Activated CD8-positive, alpha-beta memory T cell treated with anti-CD3 and anti-CD28 coated beads, Interleukin-2, amount 50 U/mL, for 4 hours (primary cell): ENCODE results near the gene NUP93.

Source experiments
- DNase-seq: peaks from one replicate; pipeline ENCODE4 v3.0.0-alpha.2; 2020

The NUP93 gene

GRCh38 chr16:56729735-56730662 lies at the start of gene NUP93:
NUP93 (plus strand) TSS chr16:56730129; CDS start chr16:56748248, 18,119 bp downstream.
- peak; percentile 88 for DNase-seq

- peak; percentile 86 for DNase-seq
These were observed 47.8 kb upstream of the NUP93 start, which contains the start of gene MT1X for GRCh38 chr16:56681939-56682702. MT1X (plus strand) TSS chr16:56682470; CDS start chr16:56682541, 71 bp downstream.

GRCh38 chr16:56682703-56683397 lies 47.1 kb upstream of the NUP93 start:
- DNase-seq, result no peak

- DNase-seq, result no peak
These were observed 46.3 kb upstream of the NUP93 start for GRCh38 chr16:56683424-56684172.

GRCh38 chr16:56684256-56684925 lies 45.5 kb upstream of the NUP93 start:
- DNase-seq, result no peak

GRCh38 chr16:56684926-56685590 lies 44.9 kb upstream of the NUP93 start:
- DNase-seq, result no peak

- DNase-seq, result no peak
These were observed 43.2 kb upstream of the NUP93 start for GRCh38 chr16:56686758-56687157.

- no peak for DNase-seq
These were observed 41.2 kb upstream of the NUP93 start for GRCh38 chr16:56688762-56689161.

GRCh38 chr16:56689171-56689570 lies 40.8 kb upstream of the NUP93 start:
- no peak for DNase-seq

- DNase-seq, result no peak
These were observed 39.4 kb upstream of the NUP93 start for GRCh38 chr16:56690420-56691122.

- DNase-seq, result no peak
These were observed 38.0 kb upstream of the NUP93 start for GRCh38 chr16:56691885-56692284.

- DNase-seq, result no peak
These were observed 34.7 kb upstream of the NUP93 start for GRCh38 chr16:56695246-56695645.

GRCh38 chr16:56697456-56698155 lies 32.3 kb upstream of the NUP93 start:
- DNase-seq, result no peak

- DNase-seq, result no peak
These were observed 29.7 kb upstream of the NUP93 start for GRCh38 chr16:56700195-56700594.

GRCh38 chr16:56700631-56701030 lies 29.3 kb upstream of the NUP93 start:
- no peak for DNase-seq

GRCh38 chr16:56701534-56701933 lies 28.4 kb upstream of the NUP93 start:
- no peak for DNase-seq

GRCh38 chr16:56702836-56703235 lies 27.1 kb upstream of the NUP93 start:
- DNase-seq, result no peak

GRCh38 chr16:56708525-56709442 lies 21.1 kb upstream of the NUP93 start:
- peak; percentile 27 for DNase-seq
